ENCODE measurements around the gene EPHB4.

EPHB4 gene

DNA sequence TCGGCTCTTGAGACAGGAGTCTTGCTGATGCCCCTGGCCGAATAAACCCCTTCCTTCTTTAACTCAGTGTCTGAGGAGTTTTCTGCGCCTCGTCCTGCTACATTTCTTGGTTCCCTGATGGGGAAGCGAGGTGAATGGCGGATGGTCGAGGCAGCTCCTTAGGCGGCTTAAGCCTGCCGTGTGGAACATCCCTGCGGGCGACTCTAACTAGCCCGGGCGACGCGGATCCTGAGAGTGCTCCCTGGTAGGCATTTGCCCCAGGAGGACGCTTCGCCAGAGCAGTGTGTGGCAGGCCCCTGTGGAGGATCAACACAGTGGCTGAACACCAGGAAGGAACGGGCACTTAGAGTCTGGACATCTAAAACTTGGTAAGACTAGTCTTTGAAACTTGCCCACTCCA, 12.0 kb upstream of the EPHB4 start:
- no peaks in the 10 kb centered on the region for H3K36me3 ChIP-seq (replicated peaks; ENCODE audit: insufficient read depth, low read length)
- no peak overlapping the region for H3K4me2 ChIP-seq (ENCODE audit: low read depth, low read length)
- TF ChIP-seq, protein P1, sequence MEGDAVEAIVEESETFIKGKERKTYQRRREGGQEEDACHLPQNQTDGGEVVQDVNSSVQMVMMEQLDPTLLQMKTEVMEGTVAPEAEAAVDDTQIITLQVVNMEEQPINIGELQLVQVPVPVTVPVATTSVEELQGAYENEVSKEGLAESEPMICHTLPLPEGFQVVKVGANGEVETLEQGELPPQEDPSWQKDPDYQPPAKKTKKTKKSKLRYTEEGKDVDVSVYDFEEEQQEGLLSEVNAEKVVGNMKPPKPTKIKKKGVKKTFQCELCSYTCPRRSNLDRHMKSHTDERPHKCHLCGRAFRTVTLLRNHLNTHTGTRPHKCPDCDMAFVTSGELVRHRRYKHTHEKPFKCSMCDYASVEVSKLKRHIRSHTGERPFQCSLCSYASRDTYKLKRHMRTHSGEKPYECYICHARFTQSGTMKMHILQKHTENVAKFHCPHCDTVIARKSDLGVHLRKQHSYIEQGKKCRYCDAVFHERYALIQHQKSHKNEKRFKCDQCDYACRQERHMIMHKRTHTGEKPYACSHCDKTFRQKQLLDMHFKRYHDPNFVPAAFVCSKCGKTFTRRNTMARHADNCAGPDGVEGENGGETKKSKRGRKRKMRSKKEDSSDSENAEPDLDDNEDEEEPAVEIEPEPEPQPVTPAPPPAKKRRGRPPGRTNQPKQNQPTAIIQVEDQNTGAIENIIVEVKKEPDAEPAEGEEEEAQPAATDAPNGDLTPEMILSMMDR (IDR thresholded peaks at IDR 0.05; ENCODE audit: low read length): no peak
- TF ChIP-seq EZH2phosphoT487 (IDR thresholded peaks at IDR 0.05; ENCODE audit: low read length) (no peak), EZH2 (optimal IDR thresholded peaks at IDR 0.05; ENCODE audit: low read depth, low read length) (no peak)
- H4K20me1 ChIP-seq (ENCODE audit: insufficient read depth, low read length): no peaks in the 10 kb centered on the region
- H3F3A ChIP-seq (ENCODE audit: insufficient read depth, low read length): no peaks in the 10 kb centered on the region
- no peak for DNase-seq
- no peak overlapping the region for H2AFZ ChIP-seq (ENCODE audit: low read length)
- no peak overlapping the region for H3K9ac ChIP-seq (ENCODE audit: low read length)
- no peaks in the 10 kb centered on the region for H3K79me2 ChIP-seq (ENCODE audit: low read length)
- peaks cover 10% of the 10 kb centered on the region for H3K27me3 ChIP-seq (replicated peaks; ENCODE audit: insufficient read depth, low read length)
- H3K4me3 ChIP-seq (ENCODE audit: low read length): no peak overlapping the region
- H3K9me3 ChIP-seq (replicated peaks; ENCODE audit: insufficient read depth, low read length): no peaks in the 10 kb centered on the region
- no peaks in the 10 kb centered on the region for H3K4me1 ChIP-seq (ENCODE audit: low read length)
- H3K27ac ChIP-seq (ENCODE audit: low read length): no peak overlapping the region
- no peaks in the 10 kb centered on the region for H3K9me2 ChIP-seq (replicated peaks; ENCODE audit: insufficient read depth, low read length)

DNA sequence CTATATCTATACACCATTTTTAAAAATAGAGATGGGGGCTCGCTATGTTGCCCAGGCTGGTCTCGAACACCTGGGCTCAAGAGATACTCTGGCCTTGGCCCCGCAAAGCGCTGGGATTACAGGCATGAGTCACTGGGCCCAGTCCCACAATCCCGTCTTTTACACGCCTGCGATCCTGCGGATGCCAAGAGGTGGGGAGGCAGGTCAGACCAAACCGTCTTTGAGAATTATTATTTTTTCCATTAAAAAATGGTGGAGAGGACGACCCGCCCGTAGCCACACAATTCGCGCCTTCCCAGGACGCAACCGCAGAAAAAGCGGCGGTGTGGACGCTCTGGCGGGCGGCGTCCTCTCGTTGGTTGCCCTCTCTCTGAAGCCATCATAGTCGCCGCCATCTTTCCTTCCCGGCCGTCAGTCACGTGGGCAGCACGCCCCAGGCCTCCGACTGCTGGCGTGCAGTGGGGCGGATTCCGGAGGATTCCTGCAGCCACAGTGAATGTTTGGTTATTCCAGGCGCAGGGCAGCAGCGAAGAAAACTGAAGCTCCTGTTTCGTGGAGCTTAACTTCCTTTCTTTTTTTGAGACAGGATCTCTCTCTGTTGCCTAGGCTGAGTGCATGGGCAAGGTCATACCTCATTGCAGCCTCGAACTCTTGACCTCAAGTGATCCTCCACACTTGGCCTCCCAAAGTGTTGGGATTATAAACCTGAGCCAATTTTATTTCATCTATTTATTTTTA, 9.9 kb upstream of the EPHB4 start:
- H3K36me3 ChIP-seq (replicated peaks; ENCODE audit: insufficient read depth, low read length): no peaks in the 10 kb centered on the region
- no peaks in the 10 kb centered on the region for H3K9me2 ChIP-seq (replicated peaks; ENCODE audit: insufficient read depth, low read length)
- H3K4me1 ChIP-seq (ENCODE audit: low read length): no peaks in the 10 kb centered on the region
- H4K20me1 ChIP-seq (ENCODE audit: insufficient read depth, low read length): no peaks in the 10 kb centered on the region
- H3K9ac ChIP-seq (ENCODE audit: low read length): peak overlapping the region; percentile 49; the same call in 1 of the 2 replicates
- peaks cover 26% of the 10 kb centered on the region for H3K27me3 ChIP-seq (replicated peaks; ENCODE audit: insufficient read depth, low read length)
- no peak overlapping the region for H3K27ac ChIP-seq (ENCODE audit: low read length)
- H3F3A ChIP-seq (ENCODE audit: insufficient read depth, low read length): no peaks in the 10 kb centered on the region
- no peaks in the 10 kb centered on the region for H3K9me3 ChIP-seq (replicated peaks; ENCODE audit: insufficient read depth, low read length)
- DNase-seq: peak; percentile 68
- no peak for TF ChIP-seq EZH2phosphoT487 (IDR thresholded peaks at IDR 0.05; ENCODE audit: low read length)
- TF ChIP-seq EZH2 (optimal IDR thresholded peaks at IDR 0.05; ENCODE audit: low read depth, low read length): no peak
- TF ChIP-seq, protein P1 (IDR thresholded peaks at IDR 0.05; ENCODE audit: low read length): no peak
- H3K4me3 ChIP-seq (ENCODE audit: low read length): peak overlapping the region; percentile 51
- H3K4me2 ChIP-seq (ENCODE audit: low read depth, low read length): peak overlapping the region; percentile 51
- H2AFZ ChIP-seq (ENCODE audit: low read length): peak overlapping the region; percentile 95
- H3K79me2 ChIP-seq (ENCODE audit: low read length): no peaks in the 10 kb centered on the region

DNA sequence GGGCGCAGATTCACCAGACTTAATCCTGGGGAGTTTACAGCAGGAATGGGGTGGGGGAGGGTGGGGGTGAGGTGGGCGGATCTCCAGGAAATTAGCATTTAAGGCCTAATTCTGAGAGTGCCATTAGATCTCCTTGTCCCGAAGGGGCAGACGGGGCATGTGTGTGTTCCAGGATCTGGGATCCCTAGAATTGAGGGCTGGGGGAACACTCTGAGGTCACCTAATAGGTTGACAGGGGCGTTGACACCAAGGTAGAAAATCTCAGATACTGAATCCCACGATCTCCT, 9.4 kb upstream of the EPHB4 start:
- peak overlapping the region; percentile 49; the same call in 1 of the 2 replicates for H3K9ac ChIP-seq (ENCODE audit: low read length)

More for the DNA sequence above, 9.4 kb upstream of the EPHB4 start:
- Histone ChIP-seq H3K4me2 (ENCODE audit: low read depth, low read length) (peak overlapping the region; percentile 51), H3K27me3 (replicated peaks; ENCODE audit: insufficient read depth, low read length) (peaks cover 32% of the 10 kb centered on the region), H4K20me1 (ENCODE audit: insufficient read depth, low read length) (no peaks in the 10 kb centered on the region), H3K4me1 (ENCODE audit: low read length) (no peaks in the 10 kb centered on the region), H3F3A (ENCODE audit: insufficient read depth, low read length) (no peaks in the 10 kb centered on the region), H3K27ac (ENCODE audit: low read length) (no peak overlapping the region), H3K79me2 (ENCODE audit: low read length) (no peaks in the 10 kb centered on the region), H2AFZ (ENCODE audit: low read length) (peak overlapping the region; percentile 95), H3K4me3 (ENCODE audit: low read length) (peak overlapping the region; percentile 51), H3K36me3 (replicated peaks; ENCODE audit: insufficient read depth, low read length) (no peaks in the 10 kb centered on the region), H3K9me3 (replicated peaks; ENCODE audit: insufficient read depth, low read length) (no peaks in the 10 kb centered on the region), H3K9me2 (replicated peaks; ENCODE audit: insufficient read depth, low read length) (no peaks in the 10 kb centered on the region)
- TF ChIP-seq EZH2phosphoT487 (IDR thresholded peaks at IDR 0.05; ENCODE audit: low read length) (no peak), EZH2 (optimal IDR thresholded peaks at IDR 0.05; ENCODE audit: low read depth, low read length) (no peak)
- TF ChIP-seq, protein P1 (IDR thresholded peaks at IDR 0.05; ENCODE audit: low read length): no peak
- DNase-seq: no peak

Data from MM.1S (cell line).